Left lung (tissue), 10 donors: ENCODE results near the gene LACTB. TPM values are rescaled to one million over a fixed set of nuclear protein-coding genes. Genes with fewer than 3 reads are reported as not detected.

Source experiments
- ATAC-seq: fragments of 200-7000 bp; cut with Tn5 transposase; one replicate; pipeline ENCODE4 v1.9.1; 2020; ENCODE audit warnings: moderate library complexity
- DNase-seq, 4 donors: peaks; one replicate each; pipeline ENCODE4 v3.0.0-alpha.2; 2013 to 2020
- H3K27ac ChIP-seq, 2 donors: fragments of 200-600 bp; sonication (generic) in 1 of 2; one replicate each; pipeline versions ENCODE4 v1.5.0 to v1.8.0; 2020 to 2021
- H3K27me3 ChIP-seq, 2 donors: fragments of 200-600 bp; sonication (generic) in 1 of 2; one replicate each; pipeline versions ENCODE4 v1.5.0 to v1.8.0; 2020 to 2021
- H3K36me3 ChIP-seq, 2 donors: fragments of 200-600 bp; sonication (generic) in 1 of 2; one replicate each; pipeline versions ENCODE4 v1.5.0 to v1.8.0; 2020 to 2021
- H3K4me1 ChIP-seq, 2 donors: fragments of 200-600 bp; one replicate each; pipeline ENCODE4 v1.8.0; 2021
- H3K4me3 ChIP-seq, 2 donors: fragments of 200-600 bp; sonication (generic) in 1 of 2; one replicate each; pipeline versions ENCODE4 v1.5.0 to v1.8.0; 2020 to 2021; ENCODE audit warnings: mild to moderate bottlenecking in 1 of 2
- H3K9me3 ChIP-seq, 2 donors: fragments of 200-600 bp; sonication (generic) in 1 of 2; one replicate each; pipeline versions ENCODE4 v1.5.0 to v1.8.0; 2020 to 2021
- CTCF ChIP-seq, 2 donors: fragments of 200-600 bp; sonication (generic) in 1 of 2; IDR thresholded peaks; one replicate each; pipeline versions ENCODE4 v1.5.0 to v1.8.0; 2021; ENCODE audit warnings: antibody characterized with exemption in 2 of 2
- intact Hi-C, 2 donors: fragments of 100-400 bp; cut with DNase I; formaldehyde crosslinking; loops; one replicate each; pipeline versions ENCODE4 v1.11.2 to v1.14.2; 2022
- polyA plus RNA-seq, 6 donors: library from polyadenylated mRNA; unstranded; fragments of 120-200 nt; gene quantifications; one replicate each; pipeline ENCODE4 v1.2.1, GENCODE V29; 2013; ENCODE audit not compliant: insufficient read length in 6 of 6
- total RNA-seq, 2 donors: library from RNA; stranded (reverse); fragmentation: NEBNext Ultra II Directional; extraction: Animal tissue kit (Norgen Biotek cat#: 25700); gene quantifications; one replicate each; pipeline ENCODE4 v1.2.1, GENCODE V29; 2021
- donor health status: DM: no; HTN: yes; CAD: no.
- donor health status: DM: no; HTN: no; CAD: no.

Gene LACTB
- total and polyA plus RNA-seq, 8 donors: 17.9 to 41.8 (median 19.9) TPM

- DNase-seq: no peak
- Histone ChIP-seq H3K4me3 (no peak overlapping the region), H3K4me1 (peaks cover 6 to 11% of the 10 kb centered on the region in 2 donors), H3K27ac (peak overlapping the region in 1 of 2 donors; percentile 29), H3K9me3 (no peaks in the 10 kb centered on the region), H3K36me3 (peaks cover 0 to 19% of the 10 kb centered on the region in 2 donors), H3K27me3 (no peaks in the 10 kb centered on the region)
- TF ChIP-seq CTCF (IDR thresholded peaks at IDR 0.05): no peak
- ATAC-seq: peak; percentile 19
- intact Hi-C loops: no loop called here
Observed at GRCh38 chr15:63075015-63075983, 46.4 kb upstream of the LACTB start.

- DNase-seq (no peak), ATAC-seq (no peak)
- peaks cover 6 to 11% of the 10 kb centered on the region in 2 donors for H3K4me1 ChIP-seq
- no peak overlapping the region for H3K27ac ChIP-seq
- peaks cover 0 to 11% of the 10 kb centered on the region in 2 donors for H3K36me3 ChIP-seq
- no peaks in the 10 kb centered on the region for H3K9me3 ChIP-seq
- no peak for TF ChIP-seq CTCF (IDR thresholded peaks at IDR 0.05)
- intact Hi-C loops: no loop called here
- H3K4me3 ChIP-seq: no peak overlapping the region
- no peaks in the 10 kb centered on the region for H3K27me3 ChIP-seq
Observed at GRCh38 chr15:63075984-63076713, 45.5 kb upstream of the LACTB start.

- no peak overlapping the region for H3K27ac ChIP-seq
- no peaks in the 10 kb centered on the region for H3K9me3 ChIP-seq
- H3K4me1 ChIP-seq: peaks cover 6 to 11% of the 10 kb centered on the region in 2 donors
- H3K36me3 ChIP-seq: peaks cover 0 to 6% of the 10 kb centered on the region in 2 donors
- intact Hi-C loops: no loop called here
- no peaks in the 10 kb centered on the region for H3K27me3 ChIP-seq
- DNase-seq: no peak
- no peak for TF ChIP-seq CTCF (IDR thresholded peaks at IDR 0.05)
- no peak for ATAC-seq
- H3K4me3 ChIP-seq: no peak overlapping the region
Observed at GRCh38 chr15:63076714-63077046, 45.0 kb upstream of the LACTB start.

- H3K27ac ChIP-seq: no peak overlapping the region
- peaks cover 11% of the 10 kb centered on the region in 2 donors for H3K4me1 ChIP-seq
- DNase-seq: no peak
- no peak overlapping the region for H3K4me3 ChIP-seq
- intact Hi-C loops: no loop called here
- no peaks in the 10 kb centered on the region for H3K9me3 ChIP-seq
- no peak for ATAC-seq
- TF ChIP-seq CTCF (IDR thresholded peaks at IDR 0.05): no peak
- no peaks in the 10 kb centered on the region for H3K36me3 ChIP-seq
- H3K27me3 ChIP-seq: no peaks in the 10 kb centered on the region
Observed at GRCh38 chr15:63077952-63078351, 43.7 kb upstream of the LACTB start.
